H9 (cell line): ENCODE measurements around the gene OR5K4. TPM values are rescaled to one million over a fixed set of nuclear protein-coding genes. Genes with fewer than 3 reads are reported as not detected.

Source experiments
- DNase-seq: peaks from one replicate; pipeline ENCODE4 v3.0.0-alpha.2; 2017
- H2AFZ ChIP-seq: one replicate; pipeline ENCODE4 v1.6.1; 2013; ENCODE audit warnings: mild to moderate bottlenecking, low read length, control low read depth, moderate library complexity
- H2AK5ac ChIP-seq: 2 replicates; pipeline ENCODE4 v1.6.1; 2013; ENCODE audit warnings: low read length, control low read depth, mixed read lengths; ENCODE audit not compliant: insufficient read length
- H2BK120ac ChIP-seq: one replicate; pipeline ENCODE4 v1.6.1; 2013; ENCODE audit warnings: low read depth, mild to moderate bottlenecking, low read length, control low read depth, inconsistent platforms; ENCODE audit not compliant: poor library complexity, severe bottlenecking
- H2BK12ac ChIP-seq: 2 replicates; pipeline ENCODE4 v1.6.1; 2013; ENCODE audit warnings: low read length, control low read depth, mixed read lengths, low read depth; ENCODE audit not compliant: insufficient read length
- H2BK15ac ChIP-seq: 2 replicates; pipeline ENCODE4 v1.6.1; 2013; ENCODE audit warnings: low read depth, low read length, control low read depth
- H2BK20ac ChIP-seq: one replicate; pipeline ENCODE4 v1.6.1; 2013; ENCODE audit warnings: low read depth, mild to moderate bottlenecking, low read length, control low read depth, inconsistent platforms; ENCODE audit not compliant: poor library complexity, severe bottlenecking
- H2BK5ac ChIP-seq: 2 replicates; pipeline ENCODE4 v1.6.1; 2013; ENCODE audit warnings: low read length, control low read depth, mixed read lengths; ENCODE audit not compliant: insufficient read length
- H3K14ac ChIP-seq: 2 replicates; pipeline ENCODE4 v1.6.1; 2013; ENCODE audit warnings: low read length, control low read depth; ENCODE audit not compliant: insufficient read depth
- H3K18ac ChIP-seq: 2 replicates; pipeline ENCODE4 v1.6.1; 2013; ENCODE audit warnings: low read depth, mild to moderate bottlenecking, mixed read lengths, low read length, control low read depth; ENCODE audit not compliant: insufficient read length
- H3K23ac ChIP-seq: 2 replicates; pipeline ENCODE4 v1.6.1; 2013; ENCODE audit warnings: low read length, control low read depth, mixed read lengths, low read depth; ENCODE audit not compliant: insufficient read length
- H3K23me2 ChIP-seq: 2 replicates; pipeline ENCODE4 v1.6.1; 2013; ENCODE audit warnings: low read depth, mild to moderate bottlenecking, mixed read lengths, low read length, control low read depth; ENCODE audit not compliant: insufficient read length, poor library complexity, severe bottlenecking
- H3K27ac ChIP-seq: 2 replicates; pipeline ENCODE4 v1.5.1; 2013; ENCODE audit warnings: low read length, control low read depth, mixed read lengths, low read depth; ENCODE audit not compliant: insufficient read length
- H3K27me3 ChIP-seq: 2 replicates; pipeline ENCODE4 v1.6.1; 2013; ENCODE audit warnings: low read length, control low read depth, inconsistent platforms; ENCODE audit not compliant: insufficient read depth
- H3K4ac ChIP-seq: 2 replicates; pipeline ENCODE4 v1.6.1; 2013; ENCODE audit warnings: low read depth, mild to moderate bottlenecking, control low read depth, inconsistent platforms, low read length, moderate library complexity
- H3K4me1 ChIP-seq: 2 replicates; pipeline ENCODE4 v1.6.1; 2013; ENCODE audit warnings: low read length, control low read depth, inconsistent platforms; ENCODE audit not compliant: insufficient read depth
- H3K4me2 ChIP-seq: 2 replicates; pipeline ENCODE4 v1.6.1; 2013; ENCODE audit warnings: low read length, control low read depth, mixed read lengths; ENCODE audit not compliant: insufficient read length, insufficient read depth
- H3K56ac ChIP-seq: 2 replicates; pipeline ENCODE4 v1.6.1; 2013; ENCODE audit warnings: low read depth, mild to moderate bottlenecking, mixed read lengths, low read length, control low read depth; ENCODE audit not compliant: insufficient read length
- H3K79me1 ChIP-seq: 2 replicates; pipeline ENCODE4 v1.6.1; 2013; ENCODE audit warnings: low read depth, mild to moderate bottlenecking, moderate library complexity, low read length, control low read depth, inconsistent platforms; ENCODE audit not compliant: insufficient read depth, poor library complexity, severe bottlenecking
- H3K79me2 ChIP-seq: 2 replicates; pipeline ENCODE4 v1.6.1; 2013; ENCODE audit warnings: low read length, control low read depth, inconsistent platforms; ENCODE audit not compliant: insufficient read depth
- H3K9ac ChIP-seq: 2 replicates; pipeline ENCODE4 v1.6.1; 2013; ENCODE audit warnings: low read length, control low read depth, mixed read lengths; ENCODE audit not compliant: insufficient read length; ENCODE audit errors: extremely low read depth
- H3K9me3 ChIP-seq: one replicate; pipeline ENCODE4 v1.6.1; 2013; ENCODE audit warnings: low read depth, low read length, inconsistent platforms; ENCODE audit not compliant: control insufficient read depth
- H3T11ph ChIP-seq: one replicate; pipeline ENCODE4 v1.6.1; 2013; ENCODE audit warnings: mild to moderate bottlenecking, low read length, control low read depth, inconsistent platforms
- H4K20me1 ChIP-seq: one replicate; pipeline ENCODE4 v1.6.1; 2013; ENCODE audit not compliant: control insufficient read depth, insufficient read length, insufficient read depth
- H4K5ac ChIP-seq: 2 replicates; pipeline ENCODE4 v1.6.1; 2013; ENCODE audit warnings: low read depth, mild to moderate bottlenecking, mixed read lengths, low read length, control low read depth; ENCODE audit not compliant: insufficient read length
- H4K8ac ChIP-seq: replicated peaks from 2 replicates; pipeline ENCODE4 v1.6.1; 2013; ENCODE audit warnings: low read length, control low read depth, mixed read lengths, low read depth; ENCODE audit not compliant: insufficient read length
- H4K91ac ChIP-seq: 2 replicates; pipeline ENCODE4 v1.6.1; 2013; ENCODE audit warnings: low read depth, mild to moderate bottlenecking, moderate library complexity, mixed read lengths, low read length, control low read depth; ENCODE audit not compliant: insufficient read length
- H3K27ac Mint-ChIP-seq, 3 experiments: 2 replicates in 2 of 3; 3 replicates in 1 of 3; pipeline ENCODE4 v1.8.0; 2020 to 2021; ENCODE audit warnings: mixed read lengths in 3 of 3, mild to moderate bottlenecking in 1 of 3, moderate library complexity in 1 of 3
- H3K27me3 Mint-ChIP-seq: 2 replicates; pipeline ENCODE4 v1.8.0; 2021; ENCODE audit warnings: low read depth, mild to moderate bottlenecking, moderate library complexity, mixed read lengths
- H3K36me3 Mint-ChIP-seq, 3 experiments: 2 replicates in 2 of 3; 3 replicates in 1 of 3; pipeline ENCODE4 v1.8.0; 2020 to 2021; ENCODE audit warnings: low read depth in 3 of 3, mixed read lengths in 3 of 3; ENCODE audit not compliant: insufficient read depth in 1 of 3
- H3K4me1 Mint-ChIP-seq, 2 experiments: 2 replicates each; pipeline ENCODE4 v1.8.0; 2020; ENCODE audit warnings: mixed read lengths in 2 of 2
- H3K4me3 Mint-ChIP-seq, 2 experiments: 2 replicates in 1 of 2; 3 replicates in 1 of 2; pipeline ENCODE4 v1.8.0; 2020 to 2021; ENCODE audit warnings: mild to moderate bottlenecking in 2 of 2, mixed read lengths in 2 of 2, moderate library complexity in 1 of 2
- H3K9me3 Mint-ChIP-seq, 2 experiments: 2 replicates in 1 of 2; 3 replicates in 1 of 2; pipeline ENCODE4 v1.8.0; 2020; ENCODE audit warnings: mild to moderate bottlenecking in 2 of 2, mixed read lengths in 2 of 2, moderate library complexity in 1 of 2
- CTCF ChIP-seq: fragments of 200-600 bp; sonication (generic); conservative IDR thresholded peaks from 3 replicates; pipeline ENCODE4 v1.8.0; 2021; ENCODE audit warnings: antibody characterized with exemption, mild to moderate bottlenecking
- WGBS: extraction: QIAGEN DNeasy Blood & Tissue Kit; methylation state at CpG from one replicate; pipeline ENCODE4 v1.1.7; 2013; ENCODE audit warnings: missing lambda C conversion rate, low lambda C conversion rate, mixed read lengths; ENCODE audit not compliant: insufficient read length; ENCODE audit errors: extremely low coverage; 5-methylcytosine and 5-hydroxymethylcytosine counted together
- total RNA-seq: library from RNA; stranded (reverse); gene quantifications from 2 replicates; pipeline ENCODE4 v1.2.1, GENCODE V29; 2021

Gene OR5K4
- total RNA-seq, 1 experiment from 2014 or later = not detected

- no peak overlapping the region for H2BK15ac ChIP-seq
- no peak for DNase-seq
Measured at GRCh38 chr3:98376631-98377030, 23.0 kb downstream of the OR5K4 start.

More at GRCh38 chr3:98376631-98377030, 23.0 kb downstream of the OR5K4 start:
- Mint-ChIP-seq H3K4me3 (no peak overlapping the region), H3K27ac (no peak overlapping the region), H3K4me1 (no peaks in the 10 kb centered on the region), H3K27me3 (no peaks in the 10 kb centered on the region), H3K9me3 (no peaks in the 10 kb centered on the region), H3K36me3 (no peaks in the 10 kb centered on the region)
- Histone ChIP-seq H4K5ac (no peak overlapping the region), H2AFZ (no peak overlapping the region), H4K20me1 (no peaks in the 10 kb centered on the region), H4K91ac (no peak overlapping the region), H3K56ac (no peak overlapping the region), H2AK5ac (no peak overlapping the region), H3K9ac (no peak overlapping the region), H4K8ac (no peak overlapping the region), H2BK20ac (no peak overlapping the region), H3K4me2 (no peak overlapping the region), H3K18ac (no peak overlapping the region), H2BK12ac (no peak overlapping the region), H2BK5ac (no peak overlapping the region), H3K79me2 (no peaks in the 10 kb centered on the region), H3K14ac (no peak overlapping the region), H3K4ac (no peak overlapping the region), H3K23ac (no peak overlapping the region), H3T11ph (no peak overlapping the region), H3K27me3 (no peaks in the 10 kb centered on the region), H3K27ac (no peak overlapping the region), H3K9me3 (no peaks in the 10 kb centered on the region), H3K79me1 (no peaks in the 10 kb centered on the region), H3K23me2 (no peaks in the 10 kb centered on the region), H2BK120ac (no peak overlapping the region), H3K4me1 (no peaks in the 10 kb centered on the region)
- WGBS = no CpG with 5 or more reads among the region's 2 CpGs
- TF ChIP-seq CTCF = no peak
